ENCODE measurements around the gene CARD14. TPM values are rescaled to one million over a fixed set of nuclear protein-coding genes. Genes with fewer than 3 reads are reported as not detected.

CARD14 gene
- total and polyA plus RNA-seq, 2 of the 13 experiments (the other 11 are each of a cell fraction or from before 2014, with no cell fraction given), result 0.11 TPM; not detected in 1

DNA sequence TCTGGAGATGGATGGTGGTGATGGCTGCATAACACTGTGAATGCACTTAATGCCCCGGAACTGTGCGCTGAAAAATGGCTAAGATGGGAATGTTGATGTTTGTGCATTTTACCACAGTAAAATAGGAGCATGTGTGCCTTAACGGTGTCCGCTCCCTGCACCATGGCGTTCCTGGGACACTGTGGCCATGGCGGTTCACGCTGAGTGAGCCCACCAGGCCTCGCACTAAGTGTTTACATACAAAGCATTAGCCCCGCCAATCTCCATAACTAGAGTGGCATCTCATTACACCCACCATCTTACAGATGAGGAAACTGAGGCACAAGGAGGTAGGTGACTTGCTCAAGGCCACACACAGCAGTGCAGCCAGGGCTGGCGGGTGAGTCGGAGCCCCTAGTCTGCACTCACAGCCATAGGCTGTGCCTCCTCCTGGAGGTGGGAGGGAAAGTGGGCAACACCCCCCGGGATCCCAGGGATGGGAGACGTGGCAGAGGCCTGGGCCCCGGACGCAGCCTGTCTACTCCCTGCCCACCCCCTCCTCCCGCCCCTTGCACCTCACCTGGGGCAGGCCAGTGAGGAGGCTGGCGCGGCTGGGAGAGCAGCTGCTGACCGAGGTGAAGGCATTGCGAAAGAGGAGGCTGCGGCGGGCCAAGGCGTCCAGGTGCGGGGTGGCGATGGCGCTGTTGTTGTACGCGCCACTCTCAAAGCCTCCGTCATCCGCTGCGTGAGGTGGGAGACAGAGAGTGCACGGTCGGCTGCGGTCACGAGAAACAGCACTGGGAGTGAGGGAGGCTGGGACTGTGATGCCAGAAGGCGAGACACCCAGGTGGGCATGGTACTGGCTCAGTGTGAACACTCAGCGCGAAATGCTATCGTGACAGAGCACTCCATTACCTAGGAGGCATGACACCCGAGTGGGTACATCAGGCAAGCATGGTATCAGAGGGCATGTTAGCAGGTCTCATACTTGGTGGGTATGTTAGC, 46.9 kb downstream of the CARD14 start (continued):
- TF ChIP-seq DNMT3B (CRISPR knock-in tag; conservative IDR thresholded peaks at IDR 0.05) (no peak), ZBTB21 (CRISPR knock-in tag; IDR thresholded peaks at IDR 0.05) (no peak), SIN3B (IDR thresholded peaks at IDR 0.05; ENCODE audit: low read length) (no peak), ZNF768 (CRISPR knock-in tag; IDR thresholded peaks at IDR 0.05) (0 out of 2 replicates have a peak, but pooled peaks have one; percentile 12), TMF1 (CRISPR knock-in tag; IDR thresholded peaks at IDR 0.05; ENCODE audit: low read depth) (no peak), POLR2AphosphoS2 (IDR thresholded peaks at IDR 0.05; ENCODE audit: low read depth, low read length) (no peak), ZNF205 (CRISPR knock-in tag; IDR thresholded peaks at IDR 0.05) (no peak), HNRNPUL1 (IDR thresholded peaks at IDR 0.05; ENCODE audit: low read depth, low read length) (no peak), RAD51 (IDR thresholded peaks at IDR 0.05; ENCODE audit: borderline replicate concordance) (no peak), SRF (IDR thresholded peaks at IDR 0.05; ENCODE audit: low read depth, low read length) (no peak), ZNF772 (CRISPR knock-in tag; IDR thresholded peaks at IDR 0.05) (no peak), ZNF891 (CRISPR knock-in tag; IDR thresholded peaks at IDR 0.05) (0 out of 2 replicates have a peak, but pooled peaks have one; percentile 37), MED13 (CRISPR knock-in tag; IDR thresholded peaks at IDR 0.05) (no peak), CEBPB (IDR thresholded peaks at IDR 0.05; ENCODE audit: borderline replicate concordance, low read depth, low read length) (peak; percentile 53; the same call in 1 of the 2 replicates), GZF1 (CRISPR knock-in tag; IDR thresholded peaks at IDR 0.05) (no peak), ZMYM3 (CRISPR knock-in tag; IDR thresholded peaks at IDR 0.05) (no peak), AGO2 (optimal IDR thresholded peaks at IDR 0.05; ENCODE audit: low read depth, low read length) (peak; percentile 50), ZNF878 (CRISPR knock-in tag; IDR thresholded peaks at IDR 0.05) (no peak), GABPA (IDR thresholded peaks at IDR 0.05; ENCODE audit: low read depth, low read length) (no peak), GABPA (CRISPR knock-in tag; IDR thresholded peaks at IDR 0.05; ENCODE audit: low read depth) (no peak)
- TF ChIP-seq, protein P1, sequence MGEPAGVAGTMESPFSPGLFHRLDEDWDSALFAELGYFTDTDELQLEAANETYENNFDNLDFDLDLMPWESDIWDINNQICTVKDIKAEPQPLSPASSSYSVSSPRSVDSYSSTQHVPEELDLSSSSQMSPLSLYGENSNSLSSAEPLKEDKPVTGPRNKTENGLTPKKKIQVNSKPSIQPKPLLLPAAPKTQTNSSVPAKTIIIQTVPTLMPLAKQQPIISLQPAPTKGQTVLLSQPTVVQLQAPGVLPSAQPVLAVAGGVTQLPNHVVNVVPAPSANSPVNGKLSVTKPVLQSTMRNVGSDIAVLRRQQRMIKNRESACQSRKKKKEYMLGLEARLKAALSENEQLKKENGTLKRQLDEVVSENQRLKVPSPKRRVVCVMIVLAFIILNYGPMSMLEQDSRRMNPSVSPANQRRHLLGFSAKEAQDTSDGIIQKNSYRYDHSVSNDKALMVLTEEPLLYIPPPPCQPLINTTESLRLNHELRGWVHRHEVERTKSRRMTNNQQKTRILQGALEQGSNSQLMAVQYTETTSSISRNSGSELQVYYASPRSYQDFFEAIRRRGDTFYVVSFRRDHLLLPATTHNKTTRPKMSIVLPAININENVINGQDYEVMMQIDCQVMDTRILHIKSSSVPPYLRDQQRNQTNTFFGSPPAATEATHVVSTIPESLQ (CRISPR knock-in tag; conservative IDR thresholded peaks at IDR 0.05), result no peak
- TF ChIP-seq, protein P2, sequence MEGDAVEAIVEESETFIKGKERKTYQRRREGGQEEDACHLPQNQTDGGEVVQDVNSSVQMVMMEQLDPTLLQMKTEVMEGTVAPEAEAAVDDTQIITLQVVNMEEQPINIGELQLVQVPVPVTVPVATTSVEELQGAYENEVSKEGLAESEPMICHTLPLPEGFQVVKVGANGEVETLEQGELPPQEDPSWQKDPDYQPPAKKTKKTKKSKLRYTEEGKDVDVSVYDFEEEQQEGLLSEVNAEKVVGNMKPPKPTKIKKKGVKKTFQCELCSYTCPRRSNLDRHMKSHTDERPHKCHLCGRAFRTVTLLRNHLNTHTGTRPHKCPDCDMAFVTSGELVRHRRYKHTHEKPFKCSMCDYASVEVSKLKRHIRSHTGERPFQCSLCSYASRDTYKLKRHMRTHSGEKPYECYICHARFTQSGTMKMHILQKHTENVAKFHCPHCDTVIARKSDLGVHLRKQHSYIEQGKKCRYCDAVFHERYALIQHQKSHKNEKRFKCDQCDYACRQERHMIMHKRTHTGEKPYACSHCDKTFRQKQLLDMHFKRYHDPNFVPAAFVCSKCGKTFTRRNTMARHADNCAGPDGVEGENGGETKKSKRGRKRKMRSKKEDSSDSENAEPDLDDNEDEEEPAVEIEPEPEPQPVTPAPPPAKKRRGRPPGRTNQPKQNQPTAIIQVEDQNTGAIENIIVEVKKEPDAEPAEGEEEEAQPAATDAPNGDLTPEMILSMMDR (CRISPR knock-in tag; IDR thresholded peaks at IDR 0.05), result no peak
- TF ChIP-seq, protein P3, sequence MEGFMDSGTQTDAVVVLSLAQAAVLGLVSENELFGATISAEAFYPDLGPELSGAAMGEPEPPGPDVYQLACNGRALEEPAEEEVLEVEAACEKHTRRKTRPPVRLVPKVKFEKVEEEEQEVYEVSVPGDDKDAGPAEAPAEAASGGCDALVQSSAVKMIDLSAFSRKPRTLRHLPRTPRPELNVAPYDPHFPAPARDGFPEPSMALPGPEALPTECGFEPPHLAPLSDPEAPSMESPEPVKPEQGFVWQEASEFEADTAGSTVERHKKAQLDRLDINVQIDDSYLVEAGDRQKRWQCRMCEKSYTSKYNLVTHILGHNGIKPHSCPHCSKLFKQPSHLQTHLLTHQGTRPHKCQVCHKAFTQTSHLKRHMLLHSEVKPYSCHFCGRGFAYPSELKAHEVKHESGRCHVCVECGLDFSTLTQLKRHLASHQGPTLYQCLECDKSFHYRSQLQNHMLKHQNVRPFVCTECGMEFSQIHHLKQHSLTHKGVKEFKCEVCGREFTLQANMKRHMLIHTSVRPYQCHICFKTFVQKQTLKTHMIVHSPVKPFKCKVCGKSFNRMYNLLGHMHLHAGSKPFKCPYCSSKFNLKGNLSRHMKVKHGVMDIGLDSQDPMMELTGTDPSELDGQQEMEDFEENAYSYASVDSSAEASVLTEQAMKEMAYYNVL (CRISPR knock-in tag; IDR thresholded peaks at IDR 0.05; ENCODE audit: borderline replicate concordance), result no peak
- TF ChIP-seq, protein P4, sequence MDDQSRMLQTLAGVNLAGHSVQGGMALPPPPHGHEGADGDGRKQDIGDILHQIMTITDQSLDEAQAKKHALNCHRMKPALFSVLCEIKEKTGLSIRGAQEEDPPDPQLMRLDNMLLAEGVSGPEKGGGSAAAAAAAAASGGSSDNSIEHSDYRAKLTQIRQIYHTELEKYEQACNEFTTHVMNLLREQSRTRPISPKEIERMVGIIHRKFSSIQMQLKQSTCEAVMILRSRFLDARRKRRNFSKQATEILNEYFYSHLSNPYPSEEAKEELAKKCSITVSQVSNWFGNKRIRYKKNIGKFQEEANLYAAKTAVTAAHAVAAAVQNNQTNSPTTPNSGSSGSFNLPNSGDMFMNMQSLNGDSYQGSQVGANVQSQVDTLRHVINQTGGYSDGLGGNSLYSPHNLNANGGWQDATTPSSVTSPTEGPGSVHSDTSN (CRISPR knock-in tag; IDR thresholded peaks at IDR 0.05; ENCODE audit: borderline replicate concordance), result no peak
